Mesenchymal stem cell (in vitro differentiated cells and primary cell): Measurements from ENCODE around the gene LDLR.
"Not testable (repeated sequence)": the region's sequence is repeated elsewhere in the genome, so short reads cannot be mapped to it uniquely, and the experiment has no call there.

Source experiments
- DNase-seq: peaks from one replicate; pipeline ENCODE4 v3.0.0-alpha.2; 2013
- H2AFZ ChIP-seq: one replicate; pipeline ENCODE4 v1.6.1; 2013; ENCODE audit warnings: low read depth, mild to moderate bottlenecking, control low read depth, inconsistent platforms, low read length, moderate library complexity
- H2AK5ac ChIP-seq: 2 replicates; pipeline ENCODE4 v1.6.1; 2013; ENCODE audit warnings: low read length, moderate library complexity, mild to moderate bottlenecking, inconsistent platforms; ENCODE audit not compliant: severe bottlenecking
- H2BK120ac ChIP-seq: one replicate; pipeline ENCODE4 v1.6.1; 2013; ENCODE audit warnings: low read depth, mild to moderate bottlenecking, inconsistent platforms, low read length, moderate library complexity
- H2BK12ac ChIP-seq, 2 experiments: one replicate each; pipeline ENCODE4 v1.6.1; 2013; ENCODE audit warnings: inconsistent platforms in 2 of 2, low read length in 2 of 2, mild to moderate bottlenecking in 2 of 2, moderate library complexity in 2 of 2, control low read depth in 1 of 2
- H2BK15ac ChIP-seq: one replicate; pipeline ENCODE4 v1.6.1; 2013; ENCODE audit warnings: mild to moderate bottlenecking, low read depth, inconsistent platforms; ENCODE audit not compliant: poor library complexity, severe bottlenecking
- H2BK5ac ChIP-seq: 2 replicates; pipeline ENCODE4 v1.6.1; 2013; ENCODE audit warnings: low read depth, mild to moderate bottlenecking, low read length, control low read depth, inconsistent platforms; ENCODE audit not compliant: poor library complexity, severe bottlenecking
- H3K14ac ChIP-seq, 2 experiments: one replicate each; pipeline ENCODE4 v1.6.1; 2013; ENCODE audit warnings: inconsistent platforms in 2 of 2, low read length in 2 of 2, control low read depth in 1 of 2, mild to moderate bottlenecking in 1 of 2, moderate library complexity in 1 of 2
- H3K18ac ChIP-seq, 2 experiments: one replicate each; pipeline ENCODE4 v1.6.1; 2013; ENCODE audit warnings: inconsistent platforms in 2 of 2, low read length in 2 of 2, control low read depth in 1 of 2, low read depth in 1 of 2, mild to moderate bottlenecking in 1 of 2
- H3K23ac ChIP-seq, 2 experiments: one replicate each; pipeline ENCODE4 v1.6.1; 2013; ENCODE audit warnings: inconsistent platforms in 2 of 2, low read length in 2 of 2, mild to moderate bottlenecking in 2 of 2, moderate library complexity in 2 of 2, control low read depth in 1 of 2
- H3K27ac ChIP-seq: 2 replicates; pipeline ENCODE4 v1.5.1; 2013; ENCODE audit warnings: mild to moderate bottlenecking, moderate library complexity, low read length, control low read depth, inconsistent platforms; ENCODE audit not compliant: poor library complexity, severe bottlenecking
- H3K27me3 ChIP-seq, 2 experiments: 2 replicates each; pipeline versions ENCODE4 v1.6.1 to v1.7.0; 2013; ENCODE audit warnings: low read length in 2 of 2, mild to moderate bottlenecking in 2 of 2, moderate library complexity in 2 of 2, control low read depth in 1 of 2, inconsistent platforms in 1 of 2; ENCODE audit not compliant: control insufficient read depth in 1 of 2, insufficient read depth in 1 of 2
- H3K36me3 ChIP-seq, 2 experiments: 2 replicates each; pipeline versions ENCODE4 v1.6.1 to v1.7.0; 2013; ENCODE audit warnings: low read length in 2 of 2, control low read depth in 1 of 2, inconsistent platforms in 1 of 2, low read depth in 1 of 2, mild to moderate bottlenecking in 1 of 2; ENCODE audit not compliant: insufficient read depth in 2 of 2, control insufficient read depth in 1 of 2
- H3K4ac ChIP-seq, 2 experiments: one replicate each; pipeline ENCODE4 v1.6.1; 2013; ENCODE audit warnings: inconsistent platforms in 2 of 2, low read length in 2 of 2, mild to moderate bottlenecking in 2 of 2, moderate library complexity in 2 of 2, control low read depth in 1 of 2, low read depth in 1 of 2
- H3K4me1 ChIP-seq: 2 replicates; pipeline ENCODE4 v1.6.1; 2013; ENCODE audit warnings: low read depth, low read length, control low read depth; ENCODE audit not compliant: control insufficient read depth, insufficient read depth
- H3K4me2 ChIP-seq: 2 replicates; pipeline ENCODE4 v1.6.1; 2013; ENCODE audit warnings: low read length, mild to moderate bottlenecking, inconsistent platforms; ENCODE audit not compliant: poor library complexity, severe bottlenecking
- H3K4me3 ChIP-seq, 2 experiments: 2 replicates each; pipeline versions ENCODE4 v1.5.1 to v1.7.0; 2013; ENCODE audit warnings: low read length in 2 of 2, mild to moderate bottlenecking in 2 of 2, control low read depth in 1 of 2, low read depth in 1 of 2; ENCODE audit not compliant: insufficient read depth in 1 of 2
- H3K79me1 ChIP-seq: replicated peaks from 2 replicates; pipeline ENCODE4 v1.6.1; 2013; ENCODE audit warnings: mild to moderate bottlenecking, control low read depth, low read length, inconsistent platforms; ENCODE audit not compliant: poor library complexity, severe bottlenecking
- H3K9ac ChIP-seq: 2 replicates; pipeline ENCODE4 v1.7.0; 2013; ENCODE audit warnings: mild to moderate bottlenecking, low read length, moderate library complexity
- H3K9me3 ChIP-seq: 2 replicates; pipeline ENCODE4 v1.7.0; 2013; ENCODE audit warnings: mild to moderate bottlenecking, low read length; ENCODE audit not compliant: control insufficient read depth
- H4K8ac ChIP-seq: one replicate; pipeline ENCODE4 v1.6.1; 2013; ENCODE audit warnings: inconsistent platforms, mild to moderate bottlenecking, low read length, moderate library complexity
- H4K91ac ChIP-seq: one replicate; pipeline ENCODE4 v1.6.1; 2013; ENCODE audit warnings: mild to moderate bottlenecking, low read length, inconsistent platforms
- WGBS: methylation state at CpG from one replicate; pipeline ENCODE4 v1.1.7; 2013; ENCODE audit warnings: mixed read lengths; 5-methylcytosine and 5-hydroxymethylcytosine counted together

LDLR gene

DNA sequence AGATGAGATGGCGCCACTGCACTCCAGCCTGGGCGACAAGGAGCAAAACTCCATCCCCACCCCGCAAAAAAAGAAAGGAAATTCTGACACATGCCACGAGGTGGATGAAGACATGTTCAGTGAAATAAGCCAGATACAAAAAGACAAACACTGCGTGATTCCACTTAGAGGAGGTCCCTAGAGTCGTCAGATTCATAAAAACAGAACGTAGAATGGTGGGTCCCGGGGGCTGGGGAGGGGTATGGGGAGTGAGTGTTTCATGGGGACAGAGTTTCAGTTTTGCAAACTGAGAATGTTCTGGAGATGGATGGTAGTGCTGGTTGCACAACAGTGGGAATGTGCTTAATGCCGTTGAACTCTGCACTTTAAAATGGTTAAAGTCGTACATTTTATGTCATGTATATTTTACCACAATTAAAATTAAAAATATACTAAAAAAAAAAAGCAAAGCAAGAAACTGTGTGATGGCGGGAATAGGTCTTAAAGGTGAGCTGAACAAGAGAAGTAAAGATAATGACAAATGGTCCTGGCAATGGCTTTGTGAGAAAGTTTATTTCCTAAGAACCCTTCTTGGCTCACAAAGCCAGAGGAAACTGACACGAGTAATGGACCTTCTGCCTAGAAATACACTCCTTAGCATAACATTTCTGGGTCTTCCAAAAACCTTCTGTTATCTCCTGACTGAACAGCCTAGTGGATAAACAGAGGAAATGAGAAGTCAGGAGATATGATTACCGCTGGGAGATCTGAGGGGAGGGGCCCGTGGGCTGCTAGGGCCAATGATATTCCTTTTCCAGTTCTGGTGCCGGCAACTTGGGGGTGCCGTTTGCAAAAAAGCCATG lies 70.6 kb downstream of the LDLR start:
- no peak overlapping the region for H4K91ac ChIP-seq
- H3K23ac ChIP-seq, result no peak overlapping the region
- no peaks in the 10 kb centered on the region for H3K27me3 ChIP-seq
- H4K8ac ChIP-seq, result peak overlapping the region; percentile 37
- H2BK5ac ChIP-seq, result no peak overlapping the region
- peak; percentile 87 for DNase-seq
- H3K36me3 ChIP-seq, result peaks cover 14 to 15% of the 10 kb centered on the region in 2 experiments
- no peak overlapping the region for H3K4me2 ChIP-seq
- H2BK15ac ChIP-seq, result peak overlapping the region; percentile 68
- peak overlapping the region; percentile 75 for H3K9ac ChIP-seq
- peak overlapping the region in 1 of 2 experiments; percentile 18 for H3K4ac ChIP-seq
- H2BK12ac ChIP-seq, result no peak overlapping the region
- H2AFZ ChIP-seq, result no peak overlapping the region
- H2BK120ac ChIP-seq, result no peak overlapping the region
- no peak overlapping the region for H3K14ac ChIP-seq
- H3K9me3 ChIP-seq, result no peaks in the 10 kb centered on the region
- peaks cover 7% of the 10 kb centered on the region for H3K79me1 ChIP-seq
- no peak overlapping the region for H3K4me3 ChIP-seq
- WGBS, result 35% methylated on average over 10 of the region's 16 CpGs
- peaks cover 6% of the 10 kb centered on the region for H3K4me1 ChIP-seq
- H2AK5ac ChIP-seq, result no peak overlapping the region
- H3K18ac ChIP-seq, result no peak overlapping the region
- H3K27ac ChIP-seq, result no peak overlapping the region

DNA sequence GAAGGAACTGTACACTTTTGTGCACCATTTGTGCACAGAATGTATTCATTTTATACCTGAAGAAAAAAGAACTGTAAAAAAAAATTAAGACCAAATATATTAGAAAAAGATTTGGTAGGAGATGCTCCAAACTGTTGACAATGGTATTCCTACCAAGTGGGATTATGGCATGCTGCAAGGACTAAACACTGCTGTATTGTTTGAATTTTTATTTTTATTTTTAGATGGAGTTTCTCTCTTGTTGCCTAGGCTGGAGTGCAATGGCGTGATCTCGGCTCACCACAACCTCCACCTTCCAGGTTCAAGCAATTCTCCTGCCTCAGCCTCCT lies 71.1 kb downstream of the LDLR start:
- H2AFZ ChIP-seq, H2BK5ac ChIP-seq, H3K79me1 ChIP-seq, H3K14ac ChIP-seq, H3K4me2 ChIP-seq, H3K27me3 ChIP-seq, DNase-seq, H3K4me3 ChIP-seq, H3K4me1 ChIP-seq, H3K23ac ChIP-seq, H2BK120ac ChIP-seq, H3K9me3 ChIP-seq, H2BK15ac ChIP-seq, H3K18ac ChIP-seq, H2AK5ac ChIP-seq, H4K8ac ChIP-seq, H4K91ac ChIP-seq, H2BK12ac ChIP-seq, H3K27ac ChIP-seq: not testable (repeated sequence)
- Histone ChIP-seq H3K9ac (peak overlapping the region; percentile 75), H3K36me3 (peaks cover 15 to 20% of the 10 kb centered on the region in 2 experiments), H3K4ac (peak overlapping the region in 1 of 2 experiments; percentile 18)
- WGBS, result no CpG with 5 or more reads among the region's 2 CpGs

DNA sequence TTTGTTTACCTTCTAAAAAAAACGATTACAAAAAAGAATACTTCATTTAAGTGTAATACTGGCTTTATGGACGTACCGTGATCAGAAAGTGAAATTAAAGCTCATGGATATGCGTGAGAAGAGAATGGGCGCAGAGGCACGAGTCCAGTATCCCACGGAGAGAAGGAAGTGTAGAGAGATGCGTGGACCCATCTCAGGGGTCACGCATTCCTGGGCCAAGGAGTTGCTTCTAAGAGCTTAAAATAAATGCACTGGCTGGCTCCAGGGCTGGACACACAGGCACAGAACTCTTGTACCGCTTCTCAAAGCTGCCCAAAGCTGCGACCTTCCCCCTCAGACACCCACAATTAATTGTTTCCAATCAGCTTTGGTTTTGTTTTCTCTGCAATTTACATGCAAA lies 75.0 kb downstream of the LDLR start:
- Histone ChIP-seq H3K14ac (no peak overlapping the region), H2BK12ac (no peak overlapping the region), H2BK120ac (no peak overlapping the region), H4K91ac (no peak overlapping the region), H2BK15ac (no peak overlapping the region), H3K4me2 (no peak overlapping the region), H3K18ac (no peak overlapping the region), H3K23ac (no peak overlapping the region), H3K4me3 (peak overlapping the region in 1 of 2 experiments; percentile 76), H3K4ac (no peak overlapping the region), H2AFZ (no peak overlapping the region), H3K27me3 (no peaks in the 10 kb centered on the region), H3K4me1 (peaks cover 9% of the 10 kb centered on the region), H3K9ac (peak overlapping the region; percentile 94), H2BK5ac (no peak overlapping the region), H2AK5ac (no peak overlapping the region), H3K79me1 (peaks cover 16% of the 10 kb centered on the region), H4K8ac (no peak overlapping the region), H3K36me3 (peaks cover 44 to 49% of the 10 kb centered on the region in 2 experiments), H3K27ac (no peak overlapping the region), H3K9me3 (no peaks in the 10 kb centered on the region)
- WGBS, result 98% methylated on average over 11 of the region's 11 CpGs
- no peak for DNase-seq

DNA sequence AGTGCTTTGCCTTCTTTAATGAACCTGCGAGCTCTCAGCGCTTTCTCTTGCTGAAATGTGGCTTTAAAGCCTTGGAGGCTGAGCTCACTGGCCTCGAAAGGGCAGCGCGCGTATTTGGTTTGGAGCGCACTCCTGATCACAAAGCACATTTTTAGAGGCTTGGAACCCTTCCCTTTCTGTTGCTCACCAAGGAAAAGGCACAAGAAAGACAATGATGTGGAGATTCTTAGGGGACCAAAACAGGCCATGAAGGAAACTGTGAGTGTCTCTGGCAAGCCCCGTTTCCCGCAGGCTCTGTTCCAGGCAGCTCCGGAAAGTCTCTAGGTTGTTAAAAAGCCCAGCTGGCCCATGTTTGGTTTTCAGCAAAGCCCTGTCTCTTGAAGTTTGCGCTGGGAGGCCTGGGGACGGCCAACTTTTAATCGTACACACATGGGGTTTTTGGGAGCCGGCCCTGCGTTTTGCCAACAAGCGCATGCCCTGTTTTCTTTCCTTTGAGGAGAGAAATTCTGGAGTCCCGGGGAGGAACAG lies 75.7 kb downstream of the LDLR start:
- Histone ChIP-seq H3K18ac (no peak overlapping the region), H3K4me3 (peak overlapping the region in 1 of 2 experiments; percentile 76), H3K9me3 (no peaks in the 10 kb centered on the region), H3K79me1 (peaks cover 18% of the 10 kb centered on the region), H2BK15ac (no peak overlapping the region), H4K8ac (no peak overlapping the region), H2AK5ac (no peak overlapping the region), H3K4me1 (peaks cover 12% of the 10 kb centered on the region), H3K14ac (no peak overlapping the region), H3K27me3 (no peaks in the 10 kb centered on the region), H3K9ac (peak overlapping the region; percentile 94), H2BK5ac (no peak overlapping the region), H3K27ac (no peak overlapping the region), H3K4ac (no peak overlapping the region), H3K36me3 (peaks cover 51 to 56% of the 10 kb centered on the region in 2 experiments), H2BK12ac (no peak overlapping the region), H4K91ac (no peak overlapping the region), H2BK120ac (no peak overlapping the region), H3K23ac (no peak overlapping the region), H3K4me2 (no peak overlapping the region), H2AFZ (no peak overlapping the region)
- WGBS, result 92% methylated on average over 17 of the region's 17 CpGs
- DNase-seq, result no peak
